Activated T-cell treated with anti-CD3 and anti-CD28 coated beads, Interleukin-2, amount 50 U/mL, for 4 hours (primary cell): ENCODE measurements around the gene LCN15. TPM values are rescaled to one million over a fixed set of nuclear protein-coding genes. Genes with fewer than 3 reads are reported as not detected.
A peak's percentile ranks its signal among the peaks of the same experiment; 100 is the strongest.
"Not testable (repeated sequence)": the region's sequence is repeated elsewhere in the genome, so short reads cannot be mapped to it uniquely, and the experiment has no call there.

Experiments used
- ATAC-seq, 2 donors: fragments of 200-7000 bp; cut with Tn5 transposase; one replicate each; pipeline ENCODE4 v1.10.0; 2021
- DNase-seq: peaks from one replicate; pipeline ENCODE4 v3.0.0-alpha.2; 2020
- H3K27me3 Mint-ChIP-seq: one replicate; pipeline ENCODE4 v1.8.0; 2021; ENCODE audit warnings: low read depth, mixed read lengths
- H3K36me3 Mint-ChIP-seq: one replicate; pipeline ENCODE4 v1.8.0; 2022; ENCODE audit warnings: mixed read lengths; ENCODE audit not compliant: insufficient read depth
- H3K4me1 Mint-ChIP-seq: one replicate; pipeline ENCODE4 v1.8.0; 2021; ENCODE audit warnings: low read depth, mixed read lengths
- H3K4me3 Mint-ChIP-seq: one replicate; pipeline ENCODE4 v1.8.0; 2021; ENCODE audit warnings: mild to moderate bottlenecking, moderate library complexity, mixed read lengths
- H3K9me3 Mint-ChIP-seq: one replicate; pipeline ENCODE4 v1.8.0; 2021; ENCODE audit warnings: mixed read lengths
- total RNA-seq, 3 donors: library from RNA; stranded (reverse); gene quantifications; one replicate each; pipeline ENCODE4 v1.2.1, GENCODE V29; 2021

LCN15 gene, protein sequence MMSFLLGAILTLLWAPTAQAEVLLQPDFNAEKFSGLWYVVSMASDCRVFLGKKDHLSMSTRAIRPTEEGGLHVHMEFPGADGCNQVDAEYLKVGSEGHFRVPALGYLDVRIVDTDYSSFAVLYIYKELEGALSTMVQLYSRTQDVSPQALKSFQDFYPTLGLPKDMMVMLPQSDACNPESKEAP
- not detected for total RNA-seq

- no peak within 1 kb of the TSS for H3K4me3 Mint-ChIP-seq
- ATAC-seq: no peak
- no peak for DNase-seq
- no peaks in the 10 kb centered on the region for H3K9me3 Mint-ChIP-seq
- peaks cover 30% of the 10 kb centered on the region for H3K27me3 Mint-ChIP-seq
- no peaks in the 10 kb centered on the region for H3K36me3 Mint-ChIP-seq
- peaks cover 13% of the 10 kb centered on the region for H3K4me1 Mint-ChIP-seq
Measured at GRCh38 chr9:136764301-136764891, at the start of gene LCN15. Gene LCN15 (minus strand): TSS chr9:136764518. CDS start chr9:136764488, 30 bp downstream.

DNA sequence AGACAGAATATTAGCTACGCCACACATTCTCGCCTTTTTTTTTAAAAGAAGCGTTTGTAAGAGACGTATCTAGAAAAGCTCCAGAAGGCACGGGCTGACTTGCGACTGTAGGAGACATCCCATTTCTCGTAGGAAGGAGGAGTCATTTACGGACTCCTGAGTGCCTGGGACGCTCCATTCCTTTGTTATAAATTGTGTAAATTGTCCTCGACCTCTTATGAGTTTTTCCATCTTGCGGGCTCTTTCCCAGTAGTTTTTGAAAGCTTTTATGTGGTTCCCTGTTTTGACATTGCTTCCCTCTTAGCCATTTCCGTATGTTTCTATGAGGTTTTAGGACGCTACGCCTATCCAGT lies 44.5 kb upstream of the LCN15 start:
- peaks cover 13% of the 10 kb centered on the region for H3K36me3 Mint-ChIP-seq
- DNase-seq (no peak), ATAC-seq (no peak)
- H3K4me1 Mint-ChIP-seq: peaks cover 34% of the 10 kb centered on the region
- H3K9me3 Mint-ChIP-seq: no peaks in the 10 kb centered on the region
- peak overlapping the region; percentile 86 for H3K4me3 Mint-ChIP-seq
- no peaks in the 10 kb centered on the region for H3K27me3 Mint-ChIP-seq

GRCh38 chr9:136808075-136808805 lies 43.9 kb upstream of the LCN15 start:
- Mint-ChIP-seq H3K4me3 (peak overlapping the region; percentile 86), H3K36me3 (peaks cover 12% of the 10 kb centered on the region), H3K4me1 (peaks cover 32% of the 10 kb centered on the region), H3K27me3 (no peaks in the 10 kb centered on the region), H3K9me3 (no peaks in the 10 kb centered on the region)
- peak; percentile 49 to 58 for ATAC-seq
- peak; percentile 50 for DNase-seq

GRCh38 chr9:136807281-136808074 lies 43.2 kb upstream of the LCN15 start, which contains the start of gene RABL6:
Gene RABL6 (plus strand): TSS chr9:136807948. CDS start chr9:136808197, 249 bp downstream.
- H3K4me3 Mint-ChIP-seq: peak within 1 kb of the TSS; percentile 86
- peaks cover 12% of the 10 kb centered on the region for H3K36me3 Mint-ChIP-seq
- H3K9me3 Mint-ChIP-seq: no peaks in the 10 kb centered on the region
- DNase-seq (peak; percentile 76), ATAC-seq (peak; percentile 87 to 88)
- peaks cover 27% of the 10 kb centered on the region for H3K4me1 Mint-ChIP-seq
- no peaks in the 10 kb centered on the region for H3K27me3 Mint-ChIP-seq

- Mint-ChIP-seq H3K27me3 (no peaks in the 10 kb centered on the region), H3K9me3 (no peaks in the 10 kb centered on the region), H3K36me3 (peaks cover 12% of the 10 kb centered on the region), H3K4me1 (peaks cover 27% of the 10 kb centered on the region), H3K4me3 (peak overlapping the region; percentile 86)
- no peak for DNase-seq
- no peak for ATAC-seq
Measured at GRCh38 chr9:136806631-136807201, 42.4 kb upstream of the LCN15 start.

GRCh38 chr9:136806067-136806466 lies 41.7 kb upstream of the LCN15 start:
- H3K9me3 Mint-ChIP-seq: no peaks in the 10 kb centered on the region
- DNase-seq: no peak
- H3K36me3 Mint-ChIP-seq: peaks cover 11% of the 10 kb centered on the region
- H3K27me3 Mint-ChIP-seq: no peaks in the 10 kb centered on the region
- H3K4me1 Mint-ChIP-seq: peaks cover 30% of the 10 kb centered on the region
- H3K4me3 Mint-ChIP-seq: peak overlapping the region; percentile 86
- ATAC-seq: no peak

DNA sequence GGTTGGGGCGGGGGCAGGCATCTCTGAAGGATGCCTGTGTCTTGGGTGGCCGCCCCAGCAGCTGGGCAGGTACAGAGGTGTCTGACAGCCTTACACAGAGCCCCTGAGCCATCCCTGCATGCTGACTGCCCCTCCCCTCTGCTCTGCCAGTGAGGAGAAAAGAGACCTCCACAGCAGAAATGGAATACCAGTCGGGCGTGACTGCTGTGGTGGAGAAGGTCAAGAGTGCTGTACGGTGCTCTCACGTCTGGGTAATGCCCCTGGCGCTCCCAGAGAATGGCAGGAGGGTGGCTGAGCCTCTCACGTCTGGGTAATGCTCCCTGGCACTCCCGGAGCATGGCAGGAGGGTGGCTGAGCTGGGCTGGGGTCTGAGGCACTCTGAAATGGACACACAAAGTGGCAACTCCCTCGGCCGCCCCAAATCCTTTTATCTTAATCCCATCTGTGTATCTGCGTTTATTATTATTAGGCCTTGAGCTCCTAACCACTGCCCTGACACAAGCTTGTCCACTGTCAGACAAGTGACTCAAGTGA lies 41.0 kb upstream of the LCN15 start:
- Mint-ChIP-seq H3K4me1 (peaks cover 32% of the 10 kb centered on the region), H3K4me3 (no peak overlapping the region), H3K27me3 (no peaks in the 10 kb centered on the region), H3K9me3 (no peaks in the 10 kb centered on the region), H3K36me3 (peaks cover 9% of the 10 kb centered on the region)
- no peak for ATAC-seq
- DNase-seq: no peak

- Mint-ChIP-seq H3K4me1 (peaks cover 28% of the 10 kb centered on the region), H3K27me3 (no peaks in the 10 kb centered on the region), H3K36me3 (peaks cover 4% of the 10 kb centered on the region), H3K4me3 (no peak overlapping the region), H3K9me3 (no peaks in the 10 kb centered on the region)
- DNase-seq: no peak
- ATAC-seq: no peak
Measured at GRCh38 chr9:136804509-136805206, 40.3 kb upstream of the LCN15 start.

DNA sequence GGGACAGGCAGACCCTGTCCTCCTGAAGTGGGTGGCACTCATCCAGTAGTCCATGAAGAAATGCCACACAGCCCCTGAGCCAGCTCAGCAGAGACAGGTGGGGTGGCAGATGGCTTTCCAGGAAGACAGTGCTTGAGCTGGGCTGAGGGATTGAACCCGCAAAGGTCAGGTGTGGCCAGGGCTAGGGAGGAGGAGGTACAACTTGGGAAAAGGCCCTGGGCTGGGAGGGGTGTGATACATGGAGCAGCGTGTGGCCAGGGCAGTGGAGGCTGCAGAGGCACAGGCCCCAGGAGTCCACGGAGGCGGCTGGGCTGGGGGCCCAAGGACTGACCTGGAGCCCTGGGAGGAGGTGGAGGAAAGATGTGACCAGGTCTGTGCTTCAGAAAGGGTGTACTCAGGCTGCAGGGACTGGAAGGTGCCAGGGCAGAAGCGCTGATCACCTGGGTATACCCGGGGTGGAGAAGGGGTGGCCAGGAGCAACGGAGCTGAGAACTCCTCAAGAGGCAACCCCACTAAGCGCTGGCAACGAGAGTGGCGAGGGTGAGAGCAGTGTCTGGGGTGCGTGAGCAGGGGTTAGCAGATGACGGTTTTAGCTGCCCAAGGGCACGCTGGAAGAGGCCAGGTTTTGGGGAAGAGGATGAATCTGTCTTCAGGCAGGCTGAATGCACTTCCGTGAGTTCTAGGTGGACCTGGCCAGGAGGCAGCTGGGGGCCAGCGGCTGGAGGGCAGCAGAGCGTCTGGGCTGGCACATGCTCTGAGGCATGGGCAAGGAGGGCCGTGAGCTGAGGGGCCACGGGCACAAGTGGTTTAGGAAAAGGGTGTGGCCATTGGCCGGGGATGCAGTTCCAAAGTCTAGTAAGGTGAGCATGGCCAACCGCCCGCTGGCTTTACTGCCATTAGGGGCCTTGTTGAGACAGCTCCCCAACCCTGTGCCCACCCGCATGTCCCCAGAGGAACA lies 39.5 kb upstream of the LCN15 start:
- H3K36me3 Mint-ChIP-seq: peaks cover 4% of the 10 kb centered on the region
- no peak for ATAC-seq
- DNase-seq: no peak
- H3K4me1 Mint-ChIP-seq: peaks cover 20% of the 10 kb centered on the region
- no peaks in the 10 kb centered on the region for H3K9me3 Mint-ChIP-seq
- no peaks in the 10 kb centered on the region for H3K27me3 Mint-ChIP-seq
- H3K4me3 Mint-ChIP-seq: no peak overlapping the region

DNA sequence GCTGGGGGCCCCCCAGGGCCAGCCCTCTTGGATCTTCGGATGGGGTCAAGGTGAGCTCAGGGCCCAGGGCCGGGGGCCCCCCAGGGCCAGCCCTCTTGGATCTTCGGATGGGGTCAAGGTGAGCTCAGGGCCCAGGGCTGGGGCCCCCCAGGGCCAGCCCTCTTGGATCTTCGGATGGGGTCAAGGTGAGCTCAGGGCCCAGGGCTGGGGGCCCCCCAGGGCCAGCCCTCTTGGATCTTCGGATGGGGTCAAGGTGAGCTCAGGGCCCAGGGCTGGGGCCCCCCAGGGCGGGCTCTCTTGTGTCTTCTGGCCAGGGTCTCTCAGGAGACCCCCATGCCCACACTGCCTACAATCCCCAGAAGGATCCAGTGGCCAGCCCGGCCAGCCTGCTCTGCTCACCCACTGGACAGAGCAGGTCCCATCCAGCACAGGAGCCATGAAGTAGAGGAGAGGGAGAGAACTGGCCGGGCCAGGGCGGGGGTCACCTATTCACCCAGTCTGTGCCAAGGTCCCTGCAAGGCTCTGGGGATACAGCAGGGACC lies 38.8 kb upstream of the LCN15 start:
- H3K27me3 Mint-ChIP-seq, H3K36me3 Mint-ChIP-seq, H3K4me3 Mint-ChIP-seq, DNase-seq, ATAC-seq, H3K9me3 Mint-ChIP-seq: not testable (repeated sequence)
- H3K4me1 Mint-ChIP-seq: peaks cover 19% of the 10 kb centered on the region

DNA sequence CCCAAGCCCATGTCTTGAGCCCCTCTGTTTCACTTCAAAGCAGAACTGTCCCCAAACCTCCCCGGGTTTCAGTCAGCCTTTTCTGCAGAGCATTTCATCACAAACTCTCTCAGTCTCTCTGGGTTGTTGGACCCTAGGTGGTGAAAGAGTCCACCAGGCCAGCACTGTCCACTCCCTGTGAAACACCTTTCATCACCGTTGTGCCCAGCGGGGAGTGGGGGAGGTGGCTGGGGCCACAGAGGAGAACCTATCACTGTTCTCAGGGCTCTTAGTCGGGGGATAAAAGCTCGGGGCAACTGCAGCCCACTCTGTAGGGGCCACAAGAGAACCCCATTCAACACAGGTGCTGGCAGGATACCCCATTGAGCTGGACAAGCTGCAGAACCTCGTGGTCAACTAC lies 38.0 kb upstream of the LCN15 start:
- no peak for DNase-seq
- no peak for ATAC-seq
- Mint-ChIP-seq H3K27me3 (no peaks in the 10 kb centered on the region), H3K4me3 (no peak overlapping the region), H3K9me3 (no peaks in the 10 kb centered on the region), H3K4me1 (peaks cover 19% of the 10 kb centered on the region), H3K36me3 (peaks cover 4% of the 10 kb centered on the region)

DNA sequence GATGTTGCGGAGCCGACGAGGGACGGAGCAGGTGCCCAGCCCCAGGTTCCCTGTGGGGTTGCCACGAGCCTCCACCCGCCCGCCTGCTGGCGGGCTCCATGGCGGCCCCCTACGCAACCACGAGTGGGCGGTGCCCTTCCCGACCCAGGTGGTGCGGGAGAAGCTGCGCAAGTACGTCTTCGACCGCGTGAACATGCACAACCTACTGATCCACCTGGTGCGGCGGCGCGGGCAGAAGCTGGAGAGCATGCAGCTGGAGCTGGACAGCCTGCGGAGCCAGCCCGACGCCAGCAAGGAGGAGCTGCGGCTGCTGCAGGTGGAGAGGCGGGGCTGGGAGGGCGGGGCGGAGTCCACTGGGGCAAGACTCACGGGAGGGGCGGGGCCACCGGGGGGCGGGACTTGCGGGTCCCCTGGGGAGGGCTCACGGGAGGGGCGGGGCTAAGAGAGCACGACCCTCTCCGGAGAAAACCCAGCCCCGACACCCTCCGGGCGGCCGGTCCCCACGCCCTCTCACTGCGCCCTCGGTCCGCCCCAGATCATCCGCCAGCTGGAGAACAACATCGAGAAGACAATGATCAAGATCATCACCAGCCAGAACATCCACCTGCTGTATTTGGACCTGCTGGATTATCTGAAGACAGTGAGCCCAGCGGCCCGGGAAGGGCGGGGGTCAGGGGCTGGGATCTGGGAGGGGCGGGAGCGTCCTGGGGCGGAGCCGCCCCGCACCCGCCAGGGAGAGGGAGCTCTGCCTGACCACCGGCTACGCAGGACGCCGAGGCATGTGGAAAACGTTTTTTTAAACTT lies 35.7 kb upstream of the LCN15 start:
- Mint-ChIP-seq H3K4me1 (peaks cover 18% of the 10 kb centered on the region), H3K9me3 (no peaks in the 10 kb centered on the region), H3K4me3 (peak overlapping the region; percentile 78), H3K36me3 (no peaks in the 10 kb centered on the region), H3K27me3 (peaks cover 6% of the 10 kb centered on the region)
- DNase-seq (peak; percentile 92), ATAC-seq (peak; percentile 85 to 86)
